GM12878 (cell line): ENCODE results near the gene HSD17B12. TPM values are rescaled to one million over a fixed set of nuclear protein-coding genes. Genes with fewer than 3 reads are reported as not detected.
A peak's percentile ranks its signal among the peaks of the same experiment; 100 is the strongest.

Source experiments
- ASH2L ChIP-seq: fragments of 300-600, 200-600 bp; sonication (generic); IDR thresholded peaks from 2 replicates; pipeline ENCODE4 v1.6.1; 2017; ENCODE audit warnings: low read depth, mild to moderate bottlenecking, borderline replicate concordance
- BHLHE40 ChIP-seq, 2 experiments: fragments of 450-650 bp in 1 of 2; IDR thresholded peaks; 2 replicates each; pipeline ENCODE4 v1.6.1; 2011 to 2017; ENCODE audit warnings: low read depth in 2 of 2, borderline replicate concordance in 1 of 2, improper control_type of control experiment in 1 of 2, low read length in 1 of 2, mild to moderate bottlenecking in 1 of 2
- BRCA1 ChIP-seq: IDR thresholded peaks from 2 replicates; pipeline ENCODE4 v1.6.1; 2011; ENCODE audit warnings: low read depth, low read length, improper control_type of control experiment
- CBX5 ChIP-seq: sonication (generic); IDR thresholded peaks from 2 replicates; pipeline ENCODE4 v1.6.1; 2016; ENCODE audit warnings: low read depth, moderate library complexity, mild to moderate bottlenecking, inconsistent platforms
- CEBPZ ChIP-seq: fragments of 150-350 bp; IDR thresholded peaks from 2 replicates; pipeline ENCODE4 v1.6.1; 2016; ENCODE audit warnings: low read depth, low read length
- CHD1 ChIP-seq: IDR thresholded peaks from 2 replicates; pipeline ENCODE4 v1.6.1; 2012; ENCODE audit warnings: low read depth, low read length, improper control_type of control experiment
- GABPA ChIP-seq: IDR thresholded peaks from 2 replicates; pipeline ENCODE4 v1.6.1; 2014; ENCODE audit warnings: antibody characterized with exemption, low read depth, mild to moderate bottlenecking, inconsistent platforms
- HDAC2 ChIP-seq: fragments of 200-600 bp; sonication (generic); IDR thresholded peaks from 2 replicates; pipeline ENCODE4 v1.6.1; 2017
- IRF5 ChIP-seq: fragments of 450-650 bp; IDR thresholded peaks from 2 replicates; pipeline ENCODE4 v1.6.1; 2017; ENCODE audit warnings: borderline replicate concordance
- JUND ChIP-seq: IDR thresholded peaks from 2 replicates; pipeline ENCODE4 v1.6.1; 2012; ENCODE audit warnings: low read depth, mild to moderate bottlenecking, low read length, improper control_type of control experiment, moderate library complexity
- NFIC ChIP-seq: IDR thresholded peaks from 2 replicates; pipeline ENCODE4 v1.6.1; 2012; ENCODE audit warnings: low read depth, mild to moderate bottlenecking, inconsistent platforms, low read length, moderate library complexity
- NFXL1 ChIP-seq: fragments of 450-650 bp; IDR thresholded peaks from 2 replicates; pipeline ENCODE4 v1.6.1; 2017; ENCODE audit warnings: antibody characterized with exemption, mild to moderate bottlenecking, borderline replicate concordance
- POU2F2 ChIP-seq: IDR thresholded peaks from 3 replicates; pipeline ENCODE4 v1.6.1; 2011; ENCODE audit warnings: low read depth, mild to moderate bottlenecking, low read length, borderline replicate concordance
- SMC3 ChIP-seq: IDR thresholded peaks from 2 replicates; pipeline ENCODE4 v1.6.1; 2011; ENCODE audit warnings: low read length, improper control_type of control experiment, borderline replicate concordance
- SPI1 ChIP-seq: IDR thresholded peaks from 2 replicates; pipeline ENCODE4 v1.6.1; 2011; ENCODE audit warnings: low read depth, mild to moderate bottlenecking, low read length, moderate library complexity, borderline replicate concordance; ENCODE audit not compliant: insufficient read depth
- STAT1 ChIP-seq: fragments of 450-650 bp; conservative IDR thresholded peaks from 2 replicates; pipeline ENCODE4 v1.6.1; 2014; ENCODE audit warnings: antibody characterized with exemption, mild to moderate bottlenecking
- STAT3 ChIP-seq: IDR thresholded peaks from 2 replicates; pipeline ENCODE4 v1.6.1; 2011; ENCODE audit warnings: low read depth, low read length, improper control_type of control experiment
- USF2 ChIP-seq: IDR thresholded peaks from 2 replicates; pipeline ENCODE4 v1.6.1; 2011; ENCODE audit warnings: low read depth, low read length, improper control_type of control experiment, borderline replicate concordance
- YBX1 ChIP-seq: fragments of 450-650 bp; IDR thresholded peaks from 2 replicates; pipeline ENCODE4 v1.6.1; 2016; ENCODE audit warnings: antibody characterized with exemption
- ZBTB11 ChIP-seq: fragments of 450-650 bp; formaldehyde crosslinking; IDR thresholded peaks from 2 replicates; pipeline ENCODE4 v1.5.0; 2022; ENCODE audit warnings: mild to moderate bottlenecking, missing genetic modification characterization
- ZNF217 ChIP-seq: fragments of 450-650 bp; IDR thresholded peaks from 2 replicates; pipeline ENCODE4 v1.6.1; 2017; ENCODE audit warnings: antibody characterized with exemption, mild to moderate bottlenecking
- ZSCAN29 ChIP-seq: fragments of 450-650 bp; IDR thresholded peaks from 2 replicates; pipeline ENCODE4 v1.6.1; 2017; ENCODE audit warnings: mild to moderate bottlenecking, moderate library complexity
- polyA plus RNA-seq, 11 experiments: library from polyadenylated mRNA; depleted of rRNA in 4 of 11; unstranded in 6 of 11; stranded (reverse) in 5 of 11; fragments of >200 nt; fragmentation: Nextera tagmentation in 4 of 11; fragmentation: Illumina TruSeq in 1 of 11; extraction: Ambion mirVana in 4 of 11; extraction: Trizol in 1 of 11; gene quantifications; 1 replicate in 1 of 11; 2 replicates in 10 of 11; pipeline versions ENCODE4 v1.2.1 to v1.2.3, GENCODE V29; 2011 to 2016; ENCODE audit warnings: inconsistent platforms in 2 of 11, missing spikeins in 2 of 11, low read depth in 1 of 11
- total RNA-seq, 4 experiments: library from RNA; depleted of rRNA in 3 of 4; stranded (reverse); fragments of >200 nt in 3 of 4; fragmentation: Illumina TruSeq in 1 of 4; extraction: Trizol in 1 of 4; gene quantifications; 2 replicates each; pipeline versions ENCODE4 v1.2.1 to v1.2.3, GENCODE V29; 2013 to 2021

HSD17B12 gene
- total and polyA plus RNA-seq, 10 of the 15 experiments (the other 5 are each of a cell fraction or from before 2014, with no cell fraction given), result 23.6 to 88.0 (median 64.7) TPM

GRCh38 chr11:43680521-43681400 lies at the start of gene HSD17B12 (continued):
- TF ChIP-seq HDAC2, result no peak
- TF ChIP-seq JUND, result no peak
- no peak for TF ChIP-seq ZSCAN29
- TF ChIP-seq USF2, result no peak
- no peak for TF ChIP-seq STAT3
- peak; percentile 16; the same call in 1 of the 2 replicates for TF ChIP-seq CEBPZ
- TF ChIP-seq ZNF217, result no peak
- no peak for TF ChIP-seq YBX1
- no peak for TF ChIP-seq STAT1
- no peak; a peak in 1 of 4 replicates for TF ChIP-seq BHLHE40 (IDR thresholded peaks at IDR 0.05; ENCODE audit: borderline replicate concordance in 1 of 2, low read depth in 2 of 2, low read length in 1 of 2)
- TF ChIP-seq ZBTB11 (CRISPR knock-in tag), result no peak
- no peak for TF ChIP-seq BRCA1
- no peak for TF ChIP-seq NFXL1
- TF ChIP-seq SMC3, result no peak
- TF ChIP-seq ASH2L, result no peak
- no peak for TF ChIP-seq GABPA
- no peak for TF ChIP-seq SPI1
- no peak for TF ChIP-seq CBX5
- TF ChIP-seq NFIC, result no peak
- peak; percentile 82; the same call in 2 of the 3 replicates for TF ChIP-seq POU2F2
- 0 out of 2 replicates have a peak, but pooled peaks have one; percentile 23 for TF ChIP-seq CHD1
- TF ChIP-seq IRF5, result no peak
